GM12892 (cell line): ENCODE measurements around the gene WRNIP1.
"Not testable (repeated sequence)": the region's sequence is repeated elsewhere in the genome, so short reads cannot be mapped to it uniquely, and the experiment has no call there.

Experiments
- DNase-seq: peaks from one replicate; pipeline ENCODE4 v3.0.0; 2011; ENCODE audit not compliant: insufficient read length
- FAIRE-seq: peaks from 2 replicates; lab custom pipeline; 2011; peaks lifted over from hg19 to GRCh38; lab: Jason Lieb, UNC
- POLR2A ChIP-seq: IDR thresholded peaks from 2 replicates; pipeline ENCODE4 v1.6.1; 2011; ENCODE audit warnings: low read depth, low read length, control low read depth
- POLR2AphosphoS5 ChIP-seq: IDR thresholded peaks from 2 replicates; pipeline ENCODE4 v1.6.1; 2011; ENCODE audit warnings: low read depth, low read length, control low read depth
- TAF1 ChIP-seq: IDR thresholded peaks from 2 replicates; pipeline ENCODE4 v1.6.1; 2011; ENCODE audit warnings: low read depth, mild to moderate bottlenecking, control low read depth, low read length, borderline replicate concordance

WRNIP1 gene

DNA sequence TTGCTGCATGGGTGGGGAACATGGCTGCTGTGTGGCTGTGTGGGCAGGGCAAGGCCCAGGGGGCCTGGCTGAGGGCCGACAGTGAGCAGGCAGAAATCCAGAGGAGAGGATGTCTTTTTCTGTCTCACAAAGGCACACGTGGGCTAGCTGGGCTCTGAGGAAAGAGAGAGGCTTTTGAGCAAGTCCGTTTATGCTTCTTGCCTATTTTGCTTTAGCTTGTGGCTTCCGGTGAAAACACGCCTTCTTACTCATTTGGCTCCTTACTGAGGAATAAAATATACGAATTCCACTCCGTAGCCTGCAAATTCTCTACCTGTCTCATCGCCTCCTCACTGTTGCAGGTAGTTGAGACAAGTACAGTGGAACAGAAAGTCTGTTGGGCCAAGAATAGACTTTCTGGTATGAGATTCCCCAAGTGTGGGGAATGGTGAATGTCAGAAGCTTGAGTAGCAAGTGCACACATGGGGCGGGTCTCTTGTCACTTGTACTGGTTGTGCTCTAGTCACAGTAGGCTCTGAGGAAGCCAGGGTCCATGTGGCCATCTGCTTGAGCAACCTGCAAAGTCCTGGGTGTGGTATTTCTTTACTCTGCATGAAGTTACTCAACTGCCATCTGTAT, 28.4 kb downstream of the WRNIP1 start:
- no peak for DNase-seq
- no peak for TF ChIP-seq TAF1
- TF ChIP-seq POLR2AphosphoS5 = no peak
- no peak for TF ChIP-seq POLR2A
- FAIRE-seq = no peak

DNA sequence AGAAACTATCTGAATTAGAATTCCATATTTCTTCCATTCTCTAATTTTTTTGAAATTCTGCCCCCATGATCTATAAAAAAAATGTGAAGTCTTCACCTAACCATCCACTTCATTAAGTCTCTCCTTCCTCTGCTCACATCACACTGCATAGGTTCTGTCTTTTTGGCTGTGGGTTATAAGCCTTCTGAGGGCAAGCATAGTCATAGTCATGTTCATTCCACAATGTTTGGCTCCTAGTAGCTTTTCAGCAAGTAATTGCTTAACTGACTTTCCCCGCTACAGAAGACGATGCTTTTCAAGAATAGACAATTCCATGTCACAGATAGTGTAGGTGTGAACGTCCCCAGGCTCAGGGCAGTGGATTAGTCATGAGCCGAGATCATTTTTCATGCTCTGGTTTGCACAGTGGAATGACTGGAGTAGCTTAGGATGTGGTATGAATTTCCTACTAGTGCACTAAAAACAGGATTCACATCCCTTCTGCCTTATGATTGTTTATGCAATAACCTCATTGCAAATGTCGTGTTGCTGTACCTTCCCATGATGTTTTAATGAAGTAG, 29.1 kb downstream of the WRNIP1 start:
- no peak for TF ChIP-seq POLR2A
- TF ChIP-seq POLR2AphosphoS5 = no peak
- TF ChIP-seq TAF1 = no peak
- no peak for DNase-seq
- no peak for FAIRE-seq

DNA sequence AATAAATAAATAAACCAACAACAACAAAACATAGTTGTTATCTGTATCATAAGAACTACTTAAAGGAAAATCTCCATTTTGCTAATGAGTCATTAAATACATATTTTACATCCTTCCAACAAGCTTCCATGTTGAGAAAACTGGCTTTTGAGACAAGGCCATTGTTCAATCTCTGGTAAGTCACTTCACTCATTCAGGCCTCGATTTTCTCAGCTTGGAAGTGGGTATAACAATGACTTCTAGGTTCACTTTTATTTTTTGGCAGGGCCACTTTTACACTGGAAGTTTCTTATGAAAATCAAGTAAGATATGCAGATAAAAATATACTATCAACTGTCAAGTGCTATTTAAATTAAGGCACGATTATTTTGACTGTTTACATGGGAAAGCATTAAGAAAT, 30.0 kb downstream of the WRNIP1 start:
- DNase-seq (no peak), FAIRE-seq (no peak)
- TF ChIP-seq POLR2A = no peak
- no peak for TF ChIP-seq POLR2AphosphoS5
- TF ChIP-seq TAF1 = no peak

DNA sequence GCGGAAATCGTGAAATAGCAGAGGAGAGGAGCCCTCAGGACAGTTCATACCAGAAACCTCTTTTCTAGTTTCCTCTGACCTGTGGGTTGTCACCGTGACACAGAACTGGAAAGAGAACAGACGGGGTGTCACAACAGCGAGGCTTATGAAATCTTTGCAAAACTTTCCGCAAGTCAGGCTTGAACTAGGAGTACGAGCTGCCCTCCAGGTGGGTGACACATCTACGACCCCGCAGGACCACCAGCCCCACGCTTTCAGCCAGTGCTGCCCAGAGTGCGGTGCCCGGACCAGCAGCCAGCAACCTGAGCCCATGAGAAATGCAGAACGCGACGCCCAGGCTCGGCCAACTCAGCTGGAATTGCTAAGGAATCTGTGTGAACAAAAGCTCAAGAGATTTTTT, 30.8 kb downstream of the WRNIP1 start:
- FAIRE-seq = no peak
- TF ChIP-seq POLR2AphosphoS5 (no peak), POLR2A (no peak), TAF1 (no peak)
- DNase-seq = no peak

DNA sequence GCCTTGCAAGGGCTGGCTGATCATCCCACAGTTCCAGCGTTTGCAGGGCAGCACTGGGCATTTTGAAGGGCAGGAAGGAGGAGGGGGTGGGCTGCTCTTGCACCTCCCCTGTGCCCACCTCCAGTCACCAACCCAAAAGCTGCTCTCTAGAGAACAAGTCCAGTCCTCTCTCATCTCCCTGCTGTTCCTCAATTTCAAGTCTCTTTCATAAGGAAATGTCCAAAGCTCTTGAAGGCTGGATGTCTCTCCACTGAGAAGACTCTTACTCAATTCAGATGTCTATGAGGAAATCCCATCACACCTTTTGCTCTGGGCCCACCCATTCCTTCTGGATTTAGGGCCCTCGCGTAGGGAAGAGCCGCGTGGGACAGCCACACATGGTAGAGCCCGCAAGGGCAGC, 31.7 kb downstream of the WRNIP1 start:
- no peak for TF ChIP-seq TAF1
- DNase-seq (no peak), FAIRE-seq (no peak)

DNA sequence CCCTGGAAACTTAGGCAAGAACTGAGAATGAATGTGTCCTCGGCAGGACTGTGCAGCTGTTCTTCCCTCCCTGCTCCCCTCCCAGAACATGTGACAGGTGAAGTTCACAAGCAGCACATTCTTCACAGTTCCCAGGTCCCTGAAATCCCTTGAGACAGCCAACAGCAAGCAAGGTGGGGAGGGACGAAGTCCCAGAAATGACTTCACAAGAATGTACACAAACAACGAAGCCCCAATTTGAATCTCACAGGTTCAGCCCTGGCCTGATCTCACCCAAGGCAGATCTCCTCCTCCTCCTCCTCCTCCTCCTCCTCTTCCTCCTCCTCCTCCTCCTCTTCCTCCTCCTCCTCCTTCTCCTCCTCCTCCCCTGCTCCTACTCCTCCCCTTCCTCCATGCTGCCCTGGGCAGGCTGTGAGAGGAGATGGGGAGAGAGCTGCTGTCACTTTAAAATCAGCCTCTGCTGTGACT, 32.4 kb downstream of the WRNIP1 start:
- DNase-seq (no peak), FAIRE-seq (no peak)
- no peak for TF ChIP-seq POLR2AphosphoS5
- no peak for TF ChIP-seq TAF1
- TF ChIP-seq POLR2A = no peak

DNA sequence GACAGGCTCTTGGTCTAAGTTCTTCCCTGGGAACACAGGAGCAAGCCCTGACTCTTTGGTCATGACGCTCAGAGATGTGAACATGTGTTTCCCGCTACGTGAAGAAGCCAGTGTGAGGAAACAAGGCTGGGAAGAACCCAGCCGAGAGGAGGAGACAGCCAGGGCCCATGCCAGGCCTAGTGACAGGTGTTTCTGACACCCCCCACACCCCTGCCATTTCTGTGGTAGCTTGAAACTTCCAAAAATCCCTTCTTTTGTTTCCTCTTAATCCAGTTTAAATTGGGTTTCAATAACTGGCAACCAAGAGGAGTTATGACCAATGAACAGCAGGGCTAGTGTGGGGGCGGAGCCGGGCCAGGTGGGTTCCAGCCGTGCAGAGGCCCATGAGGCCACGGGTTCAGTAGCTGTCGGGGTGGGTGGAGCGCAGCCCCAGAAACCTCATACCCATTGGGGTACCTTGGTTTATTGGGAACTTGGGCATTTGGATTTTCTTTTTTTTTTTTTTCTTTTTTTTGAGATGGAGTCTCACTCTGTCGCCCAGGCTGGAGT, 33.5 kb downstream of the WRNIP1 start:
- no peak for TF ChIP-seq POLR2AphosphoS5
- no peak for TF ChIP-seq POLR2A
- no peak for FAIRE-seq
- no peak for DNase-seq

DNA sequence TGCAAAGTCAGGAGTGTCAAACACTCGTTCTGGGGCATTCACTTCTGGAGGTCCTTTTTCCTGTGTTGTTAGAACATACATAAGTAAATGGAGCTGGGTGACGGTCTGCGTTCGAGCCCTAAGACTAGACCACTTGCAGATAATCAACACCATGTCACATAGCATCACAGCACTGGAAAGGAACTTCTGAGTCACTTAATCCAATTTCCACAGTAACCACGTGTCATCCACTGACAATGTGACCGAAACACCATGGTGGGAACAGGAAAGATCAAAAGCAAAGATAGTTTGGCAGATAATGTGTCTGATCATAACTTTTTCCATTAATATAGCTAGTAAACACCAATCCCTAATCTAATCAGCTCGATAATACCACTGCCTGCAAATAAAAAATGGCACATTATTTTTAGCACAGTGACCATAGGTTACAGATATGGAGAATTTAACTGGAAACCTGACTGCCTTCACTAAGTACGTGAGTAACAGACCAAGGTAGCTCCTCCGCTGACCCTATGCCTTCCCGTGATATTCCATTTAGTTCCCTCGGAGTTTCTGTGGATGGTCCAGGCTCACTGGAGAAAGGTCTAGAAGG, 34.8 kb downstream of the WRNIP1 start:
- DNase-seq (no peak), FAIRE-seq (no peak)

DNA sequence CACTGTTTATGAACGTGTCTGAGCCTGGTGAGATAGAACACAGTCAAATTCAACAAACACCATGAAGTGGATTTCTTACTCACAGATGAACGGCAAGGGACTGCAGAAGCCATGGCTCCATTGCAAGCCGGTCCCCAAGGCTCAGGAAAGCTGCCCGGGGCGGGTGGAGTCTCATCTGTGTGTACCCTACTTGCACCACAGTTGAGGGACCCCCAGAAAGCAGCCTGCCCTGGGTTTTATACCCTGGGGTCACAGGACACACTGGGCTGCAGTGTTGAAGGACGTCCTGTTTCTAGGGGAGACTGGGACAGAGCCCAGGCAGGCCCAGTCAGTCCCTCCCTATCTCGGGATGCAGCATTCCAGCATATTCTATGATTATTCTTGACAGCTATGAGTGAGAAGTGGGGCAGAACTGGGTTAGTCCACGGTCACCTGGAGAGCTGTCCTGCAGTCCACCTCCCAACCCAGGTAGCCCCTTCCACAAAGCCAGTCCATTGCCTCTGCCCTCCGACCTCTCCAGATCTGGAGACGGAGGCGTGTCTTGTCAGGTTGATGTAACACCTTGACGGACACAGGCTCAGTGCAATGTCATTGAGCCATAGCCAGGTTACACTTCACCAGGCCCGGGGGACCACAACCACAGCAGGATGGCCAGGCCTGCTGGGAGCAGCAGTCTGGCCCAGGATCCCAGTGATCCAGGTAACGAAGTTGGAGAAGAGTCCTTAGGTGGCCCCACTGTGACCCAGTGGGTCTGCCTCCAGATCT, 35.5 kb downstream of the WRNIP1 start:
- TF ChIP-seq TAF1 (no peak), POLR2A (no peak), POLR2AphosphoS5 (no peak)
- FAIRE-seq (no peak), DNase-seq (no peak)

More for the DNA sequence above, 34.8 kb downstream of the WRNIP1 start:
- no peak for TF ChIP-seq POLR2A
- no peak for TF ChIP-seq POLR2AphosphoS5
- TF ChIP-seq TAF1 = no peak

DNA sequence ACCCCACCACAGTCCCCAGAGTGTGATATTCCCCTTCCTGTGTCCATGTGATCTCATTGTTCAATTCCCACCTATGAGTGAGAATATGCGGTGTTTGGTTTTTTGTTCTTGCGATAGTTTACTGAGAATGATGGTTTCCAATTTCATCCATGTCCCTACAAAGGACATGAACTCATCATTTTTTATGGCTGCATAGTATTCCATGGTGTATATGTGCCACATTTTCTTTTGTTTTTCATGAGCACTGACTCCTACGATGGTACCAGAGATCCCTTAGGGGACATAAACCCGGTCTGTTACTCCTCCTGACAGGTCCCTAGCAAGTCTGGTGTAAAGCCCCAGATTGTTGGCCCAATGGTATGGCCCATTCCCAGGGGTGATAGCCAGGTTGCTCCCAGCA, 36.5 kb downstream of the WRNIP1 start:
- FAIRE-seq = not testable (repeated sequence)

DNA sequence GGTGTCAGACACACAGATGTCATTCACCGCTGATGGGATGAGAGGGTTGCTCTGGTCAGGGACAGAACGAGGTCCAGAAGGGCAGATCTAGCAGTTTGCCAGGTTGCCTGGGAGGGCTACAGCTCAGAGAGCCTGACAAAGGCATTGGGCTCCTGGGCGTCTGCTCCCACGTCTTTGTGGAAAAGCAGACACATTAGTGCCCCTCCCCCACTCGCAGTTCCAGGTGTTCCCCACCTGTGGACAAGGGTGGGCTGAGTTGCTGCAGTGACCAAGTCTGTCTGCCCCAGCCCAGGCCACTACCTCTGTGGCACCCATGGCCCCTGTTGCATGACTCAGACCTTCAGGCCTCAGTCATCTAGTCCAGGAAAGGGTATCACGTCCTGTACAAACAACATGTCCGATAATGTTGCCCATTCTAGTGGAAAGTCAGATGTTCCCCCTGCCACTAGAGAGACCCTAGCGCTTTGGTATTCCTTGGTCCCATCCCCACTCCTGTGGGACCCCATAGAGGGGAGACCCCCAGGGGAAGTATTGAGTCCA, 37.4 kb downstream of the WRNIP1 start:
- no peak for FAIRE-seq
- no peak for DNase-seq

More for the DNA sequence above, 36.5 kb downstream of the WRNIP1 start:
- not testable (repeated sequence) for DNase-seq

More for the DNA sequence above, 37.4 kb downstream of the WRNIP1 start:
- TF ChIP-seq POLR2A (no peak), TAF1 (no peak), POLR2AphosphoS5 (no peak)
